ENCODE measurements around the gene CIPC. TPM values are rescaled to one million over a fixed set of nuclear protein-coding genes. Genes with fewer than 3 reads are reported as not detected.

CIPC gene
- polyA plus RNA-seq, 1 donor from 2014 or later: 36.7 TPM

DNA sequence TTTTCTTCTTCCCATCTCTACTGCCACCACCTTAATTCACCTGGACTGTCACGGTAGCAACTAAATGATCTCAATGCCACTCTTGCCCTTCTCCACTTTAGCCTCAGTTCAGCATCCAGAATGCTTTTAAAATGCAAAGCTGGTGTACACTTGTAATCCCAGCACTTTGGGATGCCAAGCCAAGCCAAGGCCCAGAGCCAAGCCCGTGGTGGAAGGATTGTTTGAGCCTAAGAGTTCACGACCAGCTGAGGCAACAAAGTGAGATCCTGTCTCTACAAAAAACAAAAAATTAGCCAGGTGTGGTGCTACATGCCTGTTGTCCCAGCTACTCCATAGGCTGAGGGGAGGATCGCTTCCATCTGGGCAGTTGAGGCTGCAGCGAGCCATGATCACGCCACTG lies 5.9 kb downstream of the CIPC start:
- H3K9me3 ChIP-seq (ENCODE audit: low read length): no peaks in the 10 kb centered on the region
- no peak overlapping the region for H3K9ac ChIP-seq (ENCODE audit: low read length)
- H3K4me2 ChIP-seq (ENCODE audit: low read length): no peak overlapping the region
- TF ChIP-seq POLR2AphosphoS5 (IDR thresholded peaks at IDR 0.05) (no peak), REST (IDR thresholded peaks at IDR 0.05; ENCODE audit: borderline replicate concordance) (no peak), TAF1 (IDR thresholded peaks at IDR 0.05; ENCODE audit: low read depth) (no peak)
- no peaks in the 10 kb centered on the region for H3K9me2 ChIP-seq (ENCODE audit: insufficient read depth, low read length)
- peaks cover 24% of the 10 kb centered on the region for H3K79me2 ChIP-seq (replicated peaks; ENCODE audit: insufficient read depth, low read length)
- no peak overlapping the region for H3K27ac ChIP-seq (ENCODE audit: low read length)
- H2AFZ ChIP-seq (ENCODE audit: low read depth, low read length): no peak overlapping the region
- no peaks in the 10 kb centered on the region for H3F3A ChIP-seq (ENCODE audit: insufficient read depth, low read length, poor library complexity, severe bottlenecking)
- no peaks in the 10 kb centered on the region for H4K20me1 ChIP-seq (ENCODE audit: insufficient read depth)
- no peaks in the 10 kb centered on the region for H3K27me3 ChIP-seq (ENCODE audit: insufficient read depth, low read depth, low read length)
- no peaks in the 10 kb centered on the region for H3K36me3 ChIP-seq (ENCODE audit: insufficient read depth, low read length)
- H3K4me3 ChIP-seq (ENCODE audit: low read length): no peak overlapping the region

DNA sequence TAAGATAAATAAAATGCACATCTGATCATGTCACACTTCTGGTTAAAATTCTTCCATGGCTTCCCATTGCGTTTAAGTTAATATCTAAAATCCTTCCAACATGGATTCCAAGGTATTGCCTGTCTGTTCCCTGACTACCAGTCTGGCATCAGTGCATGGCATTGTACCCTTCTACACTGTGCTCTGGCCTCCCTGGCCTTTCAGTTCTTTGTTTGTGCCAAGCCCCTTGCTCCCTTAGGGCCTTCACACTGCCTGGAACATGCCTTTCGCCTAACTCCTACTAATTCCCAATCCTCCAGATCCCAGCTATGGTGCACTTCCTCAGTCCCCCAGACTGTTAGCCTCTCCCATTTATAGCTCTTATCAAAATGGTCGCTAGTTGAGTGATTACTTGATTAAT lies 6.3 kb downstream of the CIPC start:
- H3F3A ChIP-seq (ENCODE audit: insufficient read depth, low read length, poor library complexity, severe bottlenecking): no peaks in the 10 kb centered on the region
- no peaks in the 10 kb centered on the region for H3K27me3 ChIP-seq (ENCODE audit: insufficient read depth, low read depth, low read length)
- no peaks in the 10 kb centered on the region for H3K36me3 ChIP-seq (ENCODE audit: insufficient read depth, low read length)
- H3K9me3 ChIP-seq (ENCODE audit: low read length): no peaks in the 10 kb centered on the region
- no peak overlapping the region for H3K4me3 ChIP-seq (ENCODE audit: low read length)
- H3K9ac ChIP-seq (ENCODE audit: low read length): no peak overlapping the region
- H3K27ac ChIP-seq (ENCODE audit: low read length): no peak overlapping the region
- TF ChIP-seq SMC3 (conservative IDR thresholded peaks at IDR 0.05; ENCODE audit: poor library complexity): no peak
- TF ChIP-seq, protein P1, sequence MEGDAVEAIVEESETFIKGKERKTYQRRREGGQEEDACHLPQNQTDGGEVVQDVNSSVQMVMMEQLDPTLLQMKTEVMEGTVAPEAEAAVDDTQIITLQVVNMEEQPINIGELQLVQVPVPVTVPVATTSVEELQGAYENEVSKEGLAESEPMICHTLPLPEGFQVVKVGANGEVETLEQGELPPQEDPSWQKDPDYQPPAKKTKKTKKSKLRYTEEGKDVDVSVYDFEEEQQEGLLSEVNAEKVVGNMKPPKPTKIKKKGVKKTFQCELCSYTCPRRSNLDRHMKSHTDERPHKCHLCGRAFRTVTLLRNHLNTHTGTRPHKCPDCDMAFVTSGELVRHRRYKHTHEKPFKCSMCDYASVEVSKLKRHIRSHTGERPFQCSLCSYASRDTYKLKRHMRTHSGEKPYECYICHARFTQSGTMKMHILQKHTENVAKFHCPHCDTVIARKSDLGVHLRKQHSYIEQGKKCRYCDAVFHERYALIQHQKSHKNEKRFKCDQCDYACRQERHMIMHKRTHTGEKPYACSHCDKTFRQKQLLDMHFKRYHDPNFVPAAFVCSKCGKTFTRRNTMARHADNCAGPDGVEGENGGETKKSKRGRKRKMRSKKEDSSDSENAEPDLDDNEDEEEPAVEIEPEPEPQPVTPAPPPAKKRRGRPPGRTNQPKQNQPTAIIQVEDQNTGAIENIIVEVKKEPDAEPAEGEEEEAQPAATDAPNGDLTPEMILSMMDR (IDR thresholded peaks at IDR 0.05; ENCODE audit: poor library complexity, severe bottlenecking): no peak
- TF ChIP-seq REST (IDR thresholded peaks at IDR 0.05; ENCODE audit: borderline replicate concordance): no peak
- TF ChIP-seq EP300 (conservative IDR thresholded peaks at IDR 0.05; ENCODE audit: poor library complexity, severe bottlenecking): no peak
- no peak for TF ChIP-seq MXI1 (conservative IDR thresholded peaks at IDR 0.05; ENCODE audit: poor library complexity, severe bottlenecking)
- TF ChIP-seq RAD21 (conservative IDR thresholded peaks at IDR 0.05): no peak
- TF ChIP-seq TAF1 (IDR thresholded peaks at IDR 0.05; ENCODE audit: low read depth): no peak
- TF ChIP-seq POLR2AphosphoS5 (IDR thresholded peaks at IDR 0.05): no peak
- H3K4me2 ChIP-seq (ENCODE audit: low read length): no peak overlapping the region
- peaks cover 20% of the 10 kb centered on the region for H3K79me2 ChIP-seq (replicated peaks; ENCODE audit: insufficient read depth, low read length)
- no peaks in the 10 kb centered on the region for H4K20me1 ChIP-seq (ENCODE audit: insufficient read depth)
- no peak overlapping the region for H2AFZ ChIP-seq (ENCODE audit: low read depth, low read length)
- H3K9me2 ChIP-seq (ENCODE audit: insufficient read depth, low read length): no peaks in the 10 kb centered on the region

Measured in neural cell (in vitro differentiated cells).